Neural cell (in vitro differentiated cells): ENCODE results near the gene DPH6. TPM values are rescaled to one million over a fixed set of nuclear protein-coding genes. Genes with fewer than 3 reads are reported as not detected.

Source experiments
- H2AFZ ChIP-seq: fragments of 200-600, 300-800 bp; sonication (generic), shearing (Covaris generic); 2 replicates; pipeline ENCODE4 v1.6.0; 2014; ENCODE audit warnings: low read depth, mild to moderate bottlenecking, antibody characterized with exemption, low read length, moderate library complexity
- H3F3A ChIP-seq: fragments of 200-600 bp; shearing (Covaris generic); 2 replicates; pipeline ENCODE4 v1.6.1; 2016; ENCODE audit warnings: mild to moderate bottlenecking, moderate library complexity, mixed read lengths, antibody characterized with exemption, low read length; ENCODE audit not compliant: insufficient read depth, poor library complexity, severe bottlenecking
- H3K27ac ChIP-seq: fragments of 200-600, 300-800 bp; sonication (generic), shearing (Covaris generic); 2 replicates; pipeline ENCODE4 v1.5.1; 2014; ENCODE audit warnings: mild to moderate bottlenecking, low read length, moderate library complexity
- H3K27me3 ChIP-seq: fragments of 300-800, 200-600 bp; sonication (generic), shearing (Covaris generic); 2 replicates; pipeline ENCODE4 v1.6.0; 2014; ENCODE audit warnings: mild to moderate bottlenecking, low read depth, low read length, moderate library complexity; ENCODE audit not compliant: insufficient read depth
- H3K36me3 ChIP-seq: fragments of 300-800, 200-600 bp; sonication (generic), shearing (Covaris generic); 2 replicates; pipeline ENCODE4 v1.5.1; 2014; ENCODE audit warnings: mild to moderate bottlenecking, antibody characterized with exemption, low read length, moderate library complexity; ENCODE audit not compliant: insufficient read depth
- H3K4me2 ChIP-seq: fragments of 300-800, 200-600 bp; sonication (generic), shearing (Covaris generic); 2 replicates; pipeline ENCODE4 v1.6.0; 2014; ENCODE audit warnings: mild to moderate bottlenecking, low read length
- H3K4me3 ChIP-seq: fragments of 300-800, 200-600 bp; sonication (generic), shearing (Covaris generic); 2 replicates; pipeline ENCODE4 v1.5.1; 2014; ENCODE audit warnings: mild to moderate bottlenecking, low read length, moderate library complexity
- H3K79me2 ChIP-seq: fragments of 200-600 bp; shearing (Covaris generic); replicated peaks from 2 replicates; pipeline ENCODE4 v1.6.0; 2014; ENCODE audit warnings: mild to moderate bottlenecking, low read length, moderate library complexity; ENCODE audit not compliant: insufficient read depth
- H3K9ac ChIP-seq: fragments of 300-800, 200-600 bp; sonication (generic), shearing (Covaris generic); 2 replicates; pipeline ENCODE4 v1.6.1; 2016; ENCODE audit warnings: mild to moderate bottlenecking, low read length, mixed read lengths
- H3K9me2 ChIP-seq: fragments of 200-600 bp; shearing (Covaris generic); 2 replicates; pipeline ENCODE4 v1.6.1; 2016; ENCODE audit warnings: mild to moderate bottlenecking, low read length, mixed read lengths; ENCODE audit not compliant: insufficient read depth
- H3K9me3 ChIP-seq: fragments of 200-600, 300-800 bp; sonication (generic), shearing (Covaris generic); 2 replicates; pipeline ENCODE4 v1.6.1; 2016; ENCODE audit warnings: mild to moderate bottlenecking, mixed run types, low read length, moderate library complexity, mixed read lengths
- H4K20me1 ChIP-seq: fragments of 200-600 bp; shearing (Covaris generic); 2 replicates; pipeline ENCODE4 v1.6.1; 2016; ENCODE audit warnings: mild to moderate bottlenecking, mixed run types; ENCODE audit not compliant: insufficient read depth
- EP300 ChIP-seq: fragments of 450-650 bp; conservative IDR thresholded peaks from 2 replicates; pipeline ENCODE4 v1.6.1; 2014; ENCODE audit warnings: antibody characterized with exemption, mild to moderate bottlenecking, moderate library complexity; ENCODE audit not compliant: poor library complexity, severe bottlenecking
- EZH2 ChIP-seq: fragments of 200-600, 300-800 bp; shearing (Covaris generic), sonication (generic); IDR thresholded peaks from 2 replicates; pipeline ENCODE4 v1.6.1; 2014; ENCODE audit warnings: antibody characterized with exemption, low read length, borderline replicate concordance, mild to moderate bottlenecking; ENCODE audit not compliant: insufficient read depth, poor library complexity, severe bottlenecking
- MXI1 ChIP-seq: fragments of 450-650 bp; conservative IDR thresholded peaks from 2 replicates; pipeline ENCODE4 v1.6.1; 2014; ENCODE audit warnings: antibody characterized with exemption, mild to moderate bottlenecking; ENCODE audit not compliant: poor library complexity, severe bottlenecking
- POLR2AphosphoS5 ChIP-seq: IDR thresholded peaks from 2 replicates; pipeline ENCODE4 v1.6.1; 2012
- RAD21 ChIP-seq: fragments of 450-650 bp; conservative IDR thresholded peaks from 2 replicates; pipeline ENCODE4 v1.6.1; 2014; ENCODE audit warnings: antibody characterized with exemption, mild to moderate bottlenecking, moderate library complexity
- SMC3 ChIP-seq: fragments of 450-650 bp; conservative IDR thresholded peaks from 2 replicates; pipeline ENCODE4 v1.6.1; 2014; ENCODE audit warnings: antibody characterized with exemption, mild to moderate bottlenecking, moderate library complexity; ENCODE audit not compliant: poor library complexity
- TAF1 ChIP-seq: IDR thresholded peaks from 2 replicates; pipeline ENCODE4 v1.6.1; 2012; ENCODE audit warnings: low read depth
- polyA plus RNA-seq: library from polyadenylated mRNA; depleted of rRNA; stranded (reverse); fragments of >200 nt; gene quantifications from 2 replicates; pipeline ENCODE4 v1.2.3, GENCODE V29; 2014
- TF ChIP-seq, protein P1 (sequence below): fragments of 450-650 bp; IDR thresholded peaks from 2 replicates; pipeline ENCODE4 v1.5.1; 2014; ENCODE audit warnings: antibody characterized with exemption, mild to moderate bottlenecking, moderate library complexity; ENCODE audit not compliant: poor library complexity, severe bottlenecking
- TF ChIP-seq, protein P2 (sequence below): IDR thresholded peaks from 2 replicates; pipeline ENCODE4 v1.6.1; 2012; ENCODE audit warnings: borderline replicate concordance

DPH6 gene
- polyA plus RNA-seq, 1 donor from 2014 or later, result 6.9 TPM

DNA sequence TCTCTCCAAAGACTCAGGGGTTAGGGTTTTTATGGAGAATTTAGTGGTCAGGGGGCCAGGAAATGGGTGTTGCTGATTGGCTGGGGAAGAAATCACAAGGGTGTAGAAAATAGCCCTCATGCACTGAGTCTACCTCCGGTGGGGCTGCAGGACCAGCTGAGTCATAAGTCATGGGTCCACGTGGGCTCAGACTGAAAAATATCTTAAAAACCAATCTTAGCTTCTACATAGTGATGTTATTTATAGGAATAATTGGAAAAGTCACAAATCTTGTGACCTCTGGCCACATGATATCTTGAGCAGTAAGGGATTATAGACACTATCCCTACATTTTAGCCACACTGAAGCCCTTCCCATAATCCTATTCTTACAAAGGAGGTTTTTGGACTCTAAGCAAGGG, 224.0 kb downstream of the DPH6 start:
- Histone ChIP-seq H4K20me1 (no peaks in the 10 kb centered on the region), H3K9me3 (no peaks in the 10 kb centered on the region), H2AFZ (no peak overlapping the region), H3K36me3 (no peaks in the 10 kb centered on the region), H3K79me2 (no peaks in the 10 kb centered on the region), H3K9ac (no peak overlapping the region), H3F3A (no peaks in the 10 kb centered on the region), H3K4me3 (no peak overlapping the region), H3K27ac (no peak overlapping the region), H3K9me2 (no peaks in the 10 kb centered on the region), H3K4me2 (no peak overlapping the region), H3K27me3 (no peaks in the 10 kb centered on the region)
- TF ChIP-seq MXI1, result no peak
- TF ChIP-seq POLR2AphosphoS5, result no peak
- TF ChIP-seq, protein P1, sequence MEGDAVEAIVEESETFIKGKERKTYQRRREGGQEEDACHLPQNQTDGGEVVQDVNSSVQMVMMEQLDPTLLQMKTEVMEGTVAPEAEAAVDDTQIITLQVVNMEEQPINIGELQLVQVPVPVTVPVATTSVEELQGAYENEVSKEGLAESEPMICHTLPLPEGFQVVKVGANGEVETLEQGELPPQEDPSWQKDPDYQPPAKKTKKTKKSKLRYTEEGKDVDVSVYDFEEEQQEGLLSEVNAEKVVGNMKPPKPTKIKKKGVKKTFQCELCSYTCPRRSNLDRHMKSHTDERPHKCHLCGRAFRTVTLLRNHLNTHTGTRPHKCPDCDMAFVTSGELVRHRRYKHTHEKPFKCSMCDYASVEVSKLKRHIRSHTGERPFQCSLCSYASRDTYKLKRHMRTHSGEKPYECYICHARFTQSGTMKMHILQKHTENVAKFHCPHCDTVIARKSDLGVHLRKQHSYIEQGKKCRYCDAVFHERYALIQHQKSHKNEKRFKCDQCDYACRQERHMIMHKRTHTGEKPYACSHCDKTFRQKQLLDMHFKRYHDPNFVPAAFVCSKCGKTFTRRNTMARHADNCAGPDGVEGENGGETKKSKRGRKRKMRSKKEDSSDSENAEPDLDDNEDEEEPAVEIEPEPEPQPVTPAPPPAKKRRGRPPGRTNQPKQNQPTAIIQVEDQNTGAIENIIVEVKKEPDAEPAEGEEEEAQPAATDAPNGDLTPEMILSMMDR, result no peak
- TF ChIP-seq SMC3, result no peak
- TF ChIP-seq, protein P2, sequence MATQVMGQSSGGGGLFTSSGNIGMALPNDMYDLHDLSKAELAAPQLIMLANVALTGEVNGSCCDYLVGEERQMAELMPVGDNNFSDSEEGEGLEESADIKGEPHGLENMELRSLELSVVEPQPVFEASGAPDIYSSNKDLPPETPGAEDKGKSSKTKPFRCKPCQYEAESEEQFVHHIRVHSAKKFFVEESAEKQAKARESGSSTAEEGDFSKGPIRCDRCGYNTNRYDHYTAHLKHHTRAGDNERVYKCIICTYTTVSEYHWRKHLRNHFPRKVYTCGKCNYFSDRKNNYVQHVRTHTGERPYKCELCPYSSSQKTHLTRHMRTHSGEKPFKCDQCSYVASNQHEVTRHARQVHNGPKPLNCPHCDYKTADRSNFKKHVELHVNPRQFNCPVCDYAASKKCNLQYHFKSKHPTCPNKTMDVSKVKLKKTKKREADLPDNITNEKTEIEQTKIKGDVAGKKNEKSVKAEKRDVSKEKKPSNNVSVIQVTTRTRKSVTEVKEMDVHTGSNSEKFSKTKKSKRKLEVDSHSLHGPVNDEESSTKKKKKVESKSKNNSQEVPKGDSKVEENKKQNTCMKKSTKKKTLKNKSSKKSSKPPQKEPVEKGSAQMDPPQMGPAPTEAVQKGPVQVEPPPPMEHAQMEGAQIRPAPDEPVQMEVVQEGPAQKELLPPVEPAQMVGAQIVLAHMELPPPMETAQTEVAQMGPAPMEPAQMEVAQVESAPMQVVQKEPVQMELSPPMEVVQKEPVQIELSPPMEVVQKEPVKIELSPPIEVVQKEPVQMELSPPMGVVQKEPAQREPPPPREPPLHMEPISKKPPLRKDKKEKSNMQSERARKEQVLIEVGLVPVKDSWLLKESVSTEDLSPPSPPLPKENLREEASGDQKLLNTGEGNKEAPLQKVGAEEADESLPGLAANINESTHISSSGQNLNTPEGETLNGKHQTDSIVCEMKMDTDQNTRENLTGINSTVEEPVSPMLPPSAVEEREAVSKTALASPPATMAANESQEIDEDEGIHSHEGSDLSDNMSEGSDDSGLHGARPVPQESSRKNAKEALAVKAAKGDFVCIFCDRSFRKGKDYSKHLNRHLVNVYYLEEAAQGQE, result no peak
- TF ChIP-seq EZH2, result no peak
- no peak for TF ChIP-seq RAD21
- no peak for TF ChIP-seq TAF1
- TF ChIP-seq EP300, result no peak

DNA sequence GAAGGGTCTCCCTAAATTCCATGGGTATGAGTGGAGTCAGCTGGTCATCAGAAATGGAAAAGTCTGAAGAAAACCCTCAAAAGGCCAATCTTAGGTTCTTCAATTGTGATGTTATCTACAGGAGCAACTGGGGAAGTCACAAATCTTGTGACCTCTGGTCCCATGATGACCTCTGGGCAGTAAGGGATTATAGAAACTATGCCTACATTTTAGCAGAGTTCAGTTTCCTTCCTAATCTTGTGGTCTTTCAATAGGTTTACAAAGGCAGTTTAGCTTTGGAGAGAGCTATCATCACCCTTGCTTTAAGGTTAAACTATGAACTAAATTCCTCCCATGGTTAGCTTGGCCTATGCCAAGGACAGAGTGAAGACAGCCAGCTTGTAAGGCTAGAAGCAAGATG, 225.1 kb downstream of the DPH6 start:
- H2AFZ ChIP-seq, result no peak overlapping the region
- H3K27ac ChIP-seq, result no peak overlapping the region
- H3F3A ChIP-seq, result no peaks in the 10 kb centered on the region
- H3K9me3 ChIP-seq, result no peaks in the 10 kb centered on the region
- TF ChIP-seq RAD21, result no peak
- TF ChIP-seq, protein P2, result no peak
- no peak for TF ChIP-seq POLR2AphosphoS5
- TF ChIP-seq, protein P1, result no peak
- TF ChIP-seq MXI1, result no peak
- TF ChIP-seq SMC3, result no peak
- TF ChIP-seq TAF1, result no peak
- no peak for TF ChIP-seq EP300
- TF ChIP-seq EZH2, result no peak
- H3K27me3 ChIP-seq, result no peaks in the 10 kb centered on the region
- no peaks in the 10 kb centered on the region for H3K36me3 ChIP-seq
- H3K4me3 ChIP-seq, result no peak overlapping the region
- H3K4me2 ChIP-seq, result no peak overlapping the region
- no peaks in the 10 kb centered on the region for H4K20me1 ChIP-seq
- H3K79me2 ChIP-seq, result no peaks in the 10 kb centered on the region
- H3K9ac ChIP-seq, result no peak overlapping the region
- no peaks in the 10 kb centered on the region for H3K9me2 ChIP-seq
